ENCODE data around the gene CLASP1.

The CLASP1 gene

DNA sequence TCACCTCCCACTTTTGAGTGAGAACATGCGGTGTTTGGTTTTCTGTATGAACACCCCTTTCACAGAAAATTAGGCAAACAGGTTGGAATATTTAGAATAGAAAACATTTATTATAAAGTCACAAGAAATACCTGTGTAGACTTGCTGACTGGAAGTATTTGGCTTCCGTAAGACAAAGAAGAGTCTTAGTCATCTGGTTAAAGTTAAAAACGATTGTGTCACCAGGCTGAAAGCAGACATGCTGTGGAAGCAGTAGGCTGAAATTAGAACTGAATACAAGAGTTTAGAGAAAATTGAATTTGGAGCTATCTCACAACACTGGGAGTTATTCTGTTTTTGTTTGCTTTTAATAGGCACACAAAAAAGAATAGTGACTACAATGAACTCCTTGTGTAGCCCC is 16.2 kb upstream of the CLASP1 start:
- H3K4me2 ChIP-seq, result no peak overlapping the region
- no peaks in the 10 kb centered on the region for H3K36me3 ChIP-seq (ENCODE audit: insufficient read depth)
- H3K27me3 ChIP-seq (ENCODE audit: insufficient read depth, low read depth), result no peaks in the 10 kb centered on the region
- H4K20me1 ChIP-seq (ENCODE audit: insufficient read depth), result no peaks in the 10 kb centered on the region
- no peak overlapping the region for H3K4me3 ChIP-seq (IDR thresholded peaks at IDR 0.05; ENCODE audit: insufficient read depth, low read depth, low read length)
- no peak overlapping the region for H3K27ac ChIP-seq
- H3K9ac ChIP-seq, result no peak overlapping the region
- no peak overlapping the region for H2AFZ ChIP-seq (ENCODE audit: low read depth)
- no peaks in the 10 kb centered on the region for H3K4me1 ChIP-seq (ENCODE audit: low read depth, poor library complexity, severe bottlenecking)
- no peaks in the 10 kb centered on the region for H3K79me2 ChIP-seq (ENCODE audit: insufficient read depth, low read depth)
- TF ChIP-seq, protein P1, sequence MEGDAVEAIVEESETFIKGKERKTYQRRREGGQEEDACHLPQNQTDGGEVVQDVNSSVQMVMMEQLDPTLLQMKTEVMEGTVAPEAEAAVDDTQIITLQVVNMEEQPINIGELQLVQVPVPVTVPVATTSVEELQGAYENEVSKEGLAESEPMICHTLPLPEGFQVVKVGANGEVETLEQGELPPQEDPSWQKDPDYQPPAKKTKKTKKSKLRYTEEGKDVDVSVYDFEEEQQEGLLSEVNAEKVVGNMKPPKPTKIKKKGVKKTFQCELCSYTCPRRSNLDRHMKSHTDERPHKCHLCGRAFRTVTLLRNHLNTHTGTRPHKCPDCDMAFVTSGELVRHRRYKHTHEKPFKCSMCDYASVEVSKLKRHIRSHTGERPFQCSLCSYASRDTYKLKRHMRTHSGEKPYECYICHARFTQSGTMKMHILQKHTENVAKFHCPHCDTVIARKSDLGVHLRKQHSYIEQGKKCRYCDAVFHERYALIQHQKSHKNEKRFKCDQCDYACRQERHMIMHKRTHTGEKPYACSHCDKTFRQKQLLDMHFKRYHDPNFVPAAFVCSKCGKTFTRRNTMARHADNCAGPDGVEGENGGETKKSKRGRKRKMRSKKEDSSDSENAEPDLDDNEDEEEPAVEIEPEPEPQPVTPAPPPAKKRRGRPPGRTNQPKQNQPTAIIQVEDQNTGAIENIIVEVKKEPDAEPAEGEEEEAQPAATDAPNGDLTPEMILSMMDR (conservative IDR thresholded peaks at IDR 0.05; ENCODE audit: low read depth, low read length), result no peak

DNA sequence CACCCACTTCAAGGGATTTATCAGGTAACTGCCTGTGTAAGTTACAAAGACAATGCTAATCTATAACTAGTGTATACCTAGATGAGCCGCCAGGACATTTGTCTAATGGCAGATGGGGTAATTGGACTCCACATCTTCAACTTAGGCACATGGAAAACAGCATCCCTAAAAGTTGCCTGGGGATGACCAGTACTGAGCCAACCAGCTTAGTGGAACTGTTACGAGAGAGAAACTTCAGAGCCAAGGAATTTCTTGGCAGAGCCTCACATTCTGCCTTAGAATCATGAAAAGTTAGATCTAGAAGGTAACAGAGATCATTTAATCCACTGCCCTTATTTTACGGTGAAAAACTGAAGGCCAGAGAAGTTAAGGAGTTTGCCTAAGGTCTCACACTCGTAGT is 15.5 kb upstream of the CLASP1 start:
- Histone ChIP-seq H3K4me2 (no peak overlapping the region), H3K27ac (no peak overlapping the region), H3K36me3 (ENCODE audit: insufficient read depth) (no peaks in the 10 kb centered on the region), H4K20me1 (ENCODE audit: insufficient read depth) (no peaks in the 10 kb centered on the region), H3K9ac (no peak overlapping the region), H3K4me1 (ENCODE audit: low read depth, poor library complexity, severe bottlenecking) (no peaks in the 10 kb centered on the region), H3K27me3 (ENCODE audit: insufficient read depth, low read depth) (no peaks in the 10 kb centered on the region), H3K4me3 (IDR thresholded peaks at IDR 0.05; ENCODE audit: insufficient read depth, low read depth, low read length) (no peak overlapping the region), H3K79me2 (ENCODE audit: insufficient read depth, low read depth) (no peaks in the 10 kb centered on the region), H2AFZ (ENCODE audit: low read depth) (no peak overlapping the region)
- TF ChIP-seq, protein P1 (conservative IDR thresholded peaks at IDR 0.05; ENCODE audit: low read depth, low read length), result no peak

- Histone ChIP-seq H3K79me2 (ENCODE audit: insufficient read depth, low read depth) (no peaks in the 10 kb centered on the region), H3K27ac (no peak overlapping the region), H3K27me3 (ENCODE audit: insufficient read depth, low read depth) (no peaks in the 10 kb centered on the region), H4K20me1 (ENCODE audit: insufficient read depth) (no peaks in the 10 kb centered on the region), H3K4me3 (IDR thresholded peaks at IDR 0.05; ENCODE audit: insufficient read depth, low read depth, low read length) (no peak overlapping the region), H3K4me1 (ENCODE audit: low read depth, poor library complexity, severe bottlenecking) (no peaks in the 10 kb centered on the region), H3K9ac (no peak overlapping the region), H3K4me2 (no peak overlapping the region), H2AFZ (ENCODE audit: low read depth) (no peak overlapping the region), H3K36me3 (ENCODE audit: insufficient read depth) (no peaks in the 10 kb centered on the region)
- TF ChIP-seq, protein P1 (conservative IDR thresholded peaks at IDR 0.05; ENCODE audit: low read depth, low read length), result no peak
Observed at GRCh38 chr2:121664086-121664485, 14.8 kb upstream of the CLASP1 start.

DNA sequence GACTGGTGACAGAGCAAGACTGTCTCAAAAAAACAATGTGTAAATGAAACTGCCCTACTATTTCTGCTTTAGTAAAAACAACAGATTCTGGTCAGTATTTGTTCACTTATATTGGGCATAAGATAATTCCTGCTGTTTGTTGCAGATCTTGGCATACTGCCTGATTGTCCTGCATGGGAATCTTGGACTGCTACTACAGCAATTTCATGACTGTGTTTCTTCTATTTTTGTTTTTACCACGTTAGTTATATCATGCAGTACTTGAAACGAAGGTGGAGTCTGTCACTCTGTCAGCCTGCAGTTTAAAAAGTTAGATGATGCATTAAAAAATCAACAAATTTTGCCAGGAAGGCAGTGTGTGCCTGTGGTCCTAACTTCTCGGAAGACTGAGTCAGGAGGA is 14.2 kb upstream of the CLASP1 start:
- H3K4me2 ChIP-seq, result no peak overlapping the region
- H4K20me1 ChIP-seq (ENCODE audit: insufficient read depth), result no peaks in the 10 kb centered on the region
- no peaks in the 10 kb centered on the region for H3K36me3 ChIP-seq (ENCODE audit: insufficient read depth)
- no peaks in the 10 kb centered on the region for H3K4me1 ChIP-seq (ENCODE audit: low read depth, poor library complexity, severe bottlenecking)
- H3K79me2 ChIP-seq (ENCODE audit: insufficient read depth, low read depth), result no peaks in the 10 kb centered on the region
- H2AFZ ChIP-seq (ENCODE audit: low read depth), result no peak overlapping the region
- H3K4me3 ChIP-seq (IDR thresholded peaks at IDR 0.05; ENCODE audit: insufficient read depth, low read depth, low read length), result no peak overlapping the region
- no peak overlapping the region for H3K27ac ChIP-seq
- no peak overlapping the region for H3K9ac ChIP-seq
- no peaks in the 10 kb centered on the region for H3K27me3 ChIP-seq (ENCODE audit: insufficient read depth, low read depth)
- TF ChIP-seq, protein P1 (conservative IDR thresholded peaks at IDR 0.05; ENCODE audit: low read depth, low read length), result no peak

Data from KMS-11 (cell line).